GM19372 (cell line): ENCODE measurements around the gene ART4.

Experiments used
- ATAC-seq: cut with Tn5 transposase; IDR thresholded peaks from one replicate; pipeline ENCODE4 v1.9.1; 2021; ENCODE audit warnings: mild to moderate bottlenecking, low read depth, moderate library complexity; ENCODE audit not compliant: unreplicated experiment

ART4 gene

DNA sequence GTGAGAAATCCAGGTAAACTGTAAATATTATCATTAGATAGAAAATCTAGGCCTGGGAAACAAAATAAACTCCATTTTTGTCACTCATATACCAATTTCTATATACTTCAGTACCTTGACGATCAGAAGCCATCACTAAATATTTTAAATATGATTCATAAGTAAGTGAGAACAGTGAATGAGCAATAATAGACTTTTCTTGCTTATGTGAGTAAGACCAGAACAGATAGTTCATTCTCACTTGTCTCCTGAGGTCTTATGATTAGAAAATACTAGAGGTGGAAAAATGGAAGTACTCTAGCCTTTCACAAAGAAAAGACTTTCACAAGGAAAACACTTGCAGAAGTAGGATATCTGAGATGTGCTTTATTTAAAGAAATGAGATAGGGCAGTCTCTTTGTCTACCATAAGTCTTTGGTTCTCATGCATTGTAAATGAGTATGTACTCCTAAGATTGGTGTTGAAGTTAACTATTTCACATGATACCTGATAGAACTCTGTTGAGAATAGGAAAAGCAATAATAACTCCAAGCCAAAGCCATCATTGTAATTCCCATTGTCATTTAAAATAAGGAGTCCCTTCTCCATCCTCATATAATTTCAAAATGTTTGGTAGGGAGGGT, 19.2 kb downstream of the ART4 start:
- ATAC-seq: no peak

DNA sequence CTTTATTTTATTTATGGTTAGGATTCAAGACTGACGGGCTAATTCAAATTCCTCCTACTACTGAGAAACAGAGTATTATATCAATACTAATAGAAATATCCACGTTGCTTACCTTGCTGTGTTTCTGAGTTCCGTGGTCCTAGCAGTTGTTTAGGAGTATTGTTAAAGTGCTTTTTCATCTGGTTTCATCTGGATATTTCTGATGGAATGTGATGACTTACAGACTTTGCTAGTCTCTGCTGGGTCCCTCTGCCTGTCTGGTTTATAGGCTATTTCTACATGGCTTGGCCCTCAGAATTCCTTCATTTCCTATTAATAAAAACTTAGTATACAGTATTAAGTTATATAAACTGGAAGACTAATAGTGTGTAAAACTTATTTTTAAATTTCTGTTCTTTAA, 29.3 kb downstream of the ART4 start, which contains the start of gene SMCO3:
TSS of gene SMCO3 (minus strand) at position 169 of the 400 bp plus-strand sequence. CDS start 7,502 bp downstream, outside the sequence.
- ATAC-seq: no peak

DNA sequence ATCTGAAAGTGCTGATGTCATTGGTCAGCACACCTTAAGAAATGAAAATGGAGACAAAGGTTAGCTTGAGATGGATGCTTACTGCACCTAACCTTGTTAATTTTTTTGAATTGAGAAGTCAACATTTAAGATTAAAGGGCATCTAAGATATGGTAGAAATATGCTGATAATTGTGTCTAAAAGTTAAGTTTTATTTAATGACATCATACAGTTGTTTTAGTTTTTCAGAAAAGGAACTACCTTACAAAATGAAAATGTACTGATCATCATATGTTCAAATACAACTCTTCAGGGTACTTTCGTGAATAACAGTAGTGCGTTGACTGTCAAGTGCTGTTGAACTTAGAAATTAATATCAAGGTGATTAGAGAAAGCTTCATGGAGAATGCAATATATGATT, 31.8 kb downstream of the ART4 start:
- ATAC-seq: no peak

DNA sequence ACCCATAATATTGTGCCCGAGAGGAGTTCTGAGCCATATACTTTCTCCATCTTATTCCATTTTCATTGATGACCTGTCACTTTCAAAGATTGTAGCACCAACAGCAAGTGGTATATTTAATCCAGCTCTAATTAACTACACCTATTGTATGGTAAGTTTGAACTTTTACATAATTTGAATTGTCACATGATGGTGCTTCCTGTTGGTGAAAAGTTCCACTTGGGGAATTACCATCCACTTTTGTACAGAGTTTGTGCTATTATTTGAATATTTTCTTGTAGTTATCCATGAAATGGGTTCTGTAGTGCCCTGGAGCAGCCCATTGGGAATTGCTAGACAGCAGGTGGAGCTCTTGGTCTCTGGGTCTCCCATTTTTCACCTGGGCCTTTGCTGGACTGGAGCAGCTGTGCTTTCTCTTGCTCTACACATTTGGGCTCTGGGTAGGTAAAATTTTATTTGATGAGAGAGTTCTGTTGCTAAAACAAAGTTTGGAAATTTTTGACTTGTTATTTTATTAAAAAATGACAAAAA, 32.3 kb downstream of the ART4 start:
- ATAC-seq: no peak

DNA sequence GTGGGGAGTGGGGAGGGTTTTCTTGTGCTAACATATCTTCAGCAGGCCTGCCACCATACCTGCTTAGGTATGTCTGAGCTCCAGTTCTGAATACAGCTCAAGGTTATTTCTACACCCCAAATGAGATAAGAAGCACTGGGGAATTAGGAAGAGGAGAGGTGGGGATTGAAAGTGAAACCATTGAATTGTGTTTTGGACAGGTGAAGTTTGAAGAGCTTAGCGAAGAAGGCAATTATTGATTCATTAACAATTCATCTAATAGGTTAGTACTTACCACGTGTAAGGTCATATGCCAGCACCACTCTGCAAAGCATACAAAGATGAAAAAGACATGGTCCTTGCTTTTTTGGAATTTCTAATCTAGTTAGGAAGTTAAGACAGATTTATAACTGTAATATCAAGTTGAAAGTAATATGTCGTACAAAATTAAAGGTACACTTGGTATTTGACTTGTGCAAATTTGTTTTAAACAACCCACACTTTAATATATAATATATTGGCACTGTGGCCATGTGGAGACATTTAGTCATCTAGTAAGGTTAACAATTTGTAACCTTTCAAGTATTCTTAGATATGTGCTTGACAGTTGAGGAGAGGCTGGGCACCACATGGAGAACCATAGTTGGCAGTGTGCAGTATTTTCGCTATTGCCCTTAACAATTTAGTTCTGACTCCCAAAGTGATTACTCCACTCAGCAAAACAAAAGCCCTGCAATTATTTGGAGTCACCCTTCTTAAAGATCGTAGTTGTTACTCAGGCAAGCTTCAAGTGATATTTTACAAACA, 33.0 kb downstream of the ART4 start:
- no peak for ATAC-seq

DNA sequence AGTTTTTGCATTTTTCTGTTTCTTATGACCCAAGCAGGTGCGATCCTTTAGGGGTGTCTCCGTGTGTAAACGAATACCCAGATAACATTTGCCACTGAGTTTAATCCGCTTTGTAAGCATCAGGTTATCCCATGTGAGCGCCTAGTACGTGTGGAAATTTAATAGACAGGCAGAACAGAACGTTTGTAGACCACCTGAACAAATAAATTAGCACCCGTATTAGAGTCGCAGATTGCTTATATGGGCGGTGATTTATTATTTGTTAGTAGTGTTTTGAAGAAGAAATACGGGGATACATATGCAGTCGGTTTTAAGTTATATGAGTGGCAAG, 39.5 kb downstream of the ART4 start:
- peak; percentile 16 for ATAC-seq

DNA sequence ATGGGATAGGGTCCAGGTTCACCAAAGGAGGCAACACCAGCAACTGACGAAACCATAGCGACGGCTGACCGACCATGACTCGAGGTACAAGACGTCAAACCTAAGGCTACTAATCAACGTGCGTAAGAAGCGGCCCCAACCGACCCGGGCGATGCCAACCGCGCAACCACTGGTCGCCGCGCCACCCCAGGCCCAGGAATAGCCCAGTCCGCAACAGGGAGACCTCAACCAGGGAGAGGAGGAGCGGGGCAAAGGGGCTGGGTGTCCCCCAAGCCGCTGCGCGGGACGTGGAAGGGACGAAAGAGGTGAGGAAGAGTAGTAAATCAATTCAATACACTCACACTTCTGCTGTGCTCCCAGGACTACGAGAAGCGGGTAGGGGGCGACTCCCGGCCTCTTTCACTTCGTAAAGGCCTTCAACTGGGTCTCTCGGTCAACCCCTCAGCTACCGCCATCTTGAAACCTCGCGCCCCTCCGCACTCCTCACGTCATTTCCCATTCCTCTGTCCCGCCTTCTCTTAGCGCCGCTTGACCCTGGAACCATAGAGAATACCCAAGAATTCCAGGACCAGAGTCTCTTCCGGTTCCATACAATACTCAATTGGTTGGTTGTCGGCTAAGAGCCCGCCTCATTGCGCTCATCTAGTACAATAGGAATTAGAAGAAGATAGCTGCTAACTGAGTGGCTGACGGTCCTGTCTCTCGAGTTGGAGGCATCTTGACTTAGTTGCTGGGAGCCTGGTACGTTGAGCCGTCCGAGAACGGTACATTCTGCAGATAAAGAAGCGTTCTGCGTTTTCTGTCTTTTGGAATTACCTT, 40.1 kb downstream of the ART4 start, which contains the start of the genes C12orf60 and WBP11:
TSS of gene C12orf60 (plus strand) at position 660 of the 819 bp plus-strand sequence. CDS start 19,266 bp downstream, outside the sequence.
TSS of gene WBP11 (minus strand) at position 468 of the 819 bp plus-strand sequence. CDS start 2,095 bp downstream, outside the sequence.
- ATAC-seq: peak; percentile 99

DNA sequence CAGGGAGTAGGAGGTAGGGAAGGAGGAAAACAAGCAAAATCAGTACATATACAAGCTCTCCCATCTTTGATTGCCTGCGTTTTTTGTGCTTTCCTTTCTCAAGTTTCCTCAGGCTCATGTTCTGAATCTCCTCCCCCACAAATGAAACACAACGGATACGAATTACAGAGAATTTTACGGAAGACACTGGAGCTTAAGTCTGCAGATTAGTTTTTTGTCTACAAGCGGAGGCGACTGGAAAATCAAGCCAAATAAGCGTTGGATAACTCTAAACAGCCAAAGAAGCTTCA, 40.7 kb downstream of the ART4 start:
- ATAC-seq: no peak

DNA sequence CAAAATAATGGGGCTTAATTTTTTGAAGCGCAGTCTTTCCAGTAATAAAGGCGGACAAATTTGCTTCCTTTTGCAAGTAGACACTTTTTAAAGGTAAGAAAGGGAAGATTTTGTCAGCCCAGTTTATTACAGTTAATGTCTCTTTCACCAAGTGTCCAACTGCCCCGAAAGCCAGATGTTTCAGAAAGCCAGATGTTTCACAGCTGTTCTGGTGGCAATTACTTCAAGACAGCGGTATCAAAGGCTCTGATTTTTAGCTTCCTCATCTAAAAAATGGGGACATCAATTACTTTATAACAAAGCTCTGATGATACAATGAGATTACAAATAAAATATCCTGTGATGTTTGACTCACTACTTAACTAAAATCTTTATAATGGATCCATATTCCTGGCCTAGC, 41.1 kb downstream of the ART4 start:
- no peak for ATAC-seq

DNA sequence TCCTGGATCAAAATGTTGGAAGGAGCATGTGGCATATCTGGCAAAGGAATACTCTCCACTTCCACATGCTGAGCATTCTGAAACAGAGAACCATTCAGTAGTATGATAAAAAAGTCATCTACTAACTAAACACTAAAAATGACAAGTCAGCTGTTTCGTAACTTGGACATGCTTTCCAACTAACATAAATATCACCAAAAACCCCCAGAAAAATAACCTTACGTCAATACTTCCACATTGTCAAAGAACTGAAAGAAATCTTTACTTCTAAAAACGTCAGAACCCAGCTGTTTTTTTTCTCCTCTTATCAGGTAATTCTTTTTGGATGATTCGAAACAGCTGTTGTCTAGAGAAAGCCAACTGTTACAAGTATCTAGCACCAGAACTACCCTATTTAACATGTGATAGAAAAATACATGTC, 48.3 kb downstream of the ART4 start:
- ATAC-seq: no peak

DNA sequence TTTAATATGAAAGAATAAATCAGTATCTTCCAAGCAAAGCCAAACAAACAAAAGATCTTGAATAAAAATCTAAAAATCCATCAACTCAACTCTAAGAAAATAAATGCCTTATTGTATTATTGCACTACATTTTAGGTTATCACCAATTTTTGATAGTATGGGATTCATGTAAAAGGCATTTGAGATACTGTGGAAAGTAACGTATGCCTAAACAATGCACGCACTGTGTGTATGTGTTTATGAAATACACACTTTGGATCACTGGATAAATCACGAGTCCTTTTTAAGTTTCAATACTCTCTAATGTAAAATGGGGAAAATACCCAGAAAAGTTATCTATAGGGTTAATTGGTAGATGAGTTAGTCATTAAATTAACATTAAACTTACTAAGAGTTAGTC, 57.8 kb downstream of the ART4 start:
- no peak for ATAC-seq

DNA sequence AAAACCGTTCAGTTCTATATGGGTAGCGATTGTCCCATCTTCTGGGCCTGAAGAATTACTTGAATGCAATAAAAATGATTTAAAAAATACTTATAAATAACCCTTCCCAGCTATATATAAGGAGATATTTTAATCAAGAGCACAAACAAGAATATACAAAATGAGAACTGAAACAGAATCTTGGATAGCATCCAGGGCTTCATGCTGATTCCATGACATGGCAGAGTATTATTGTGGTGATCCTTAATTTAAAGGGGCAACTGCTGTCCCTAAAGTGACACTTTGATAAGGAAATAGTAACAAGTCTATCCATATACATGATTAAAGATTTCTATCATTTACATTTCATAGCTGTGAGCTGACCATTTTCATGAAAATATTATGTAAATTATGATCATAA, 58.9 kb downstream of the ART4 start:
- no peak for ATAC-seq

DNA sequence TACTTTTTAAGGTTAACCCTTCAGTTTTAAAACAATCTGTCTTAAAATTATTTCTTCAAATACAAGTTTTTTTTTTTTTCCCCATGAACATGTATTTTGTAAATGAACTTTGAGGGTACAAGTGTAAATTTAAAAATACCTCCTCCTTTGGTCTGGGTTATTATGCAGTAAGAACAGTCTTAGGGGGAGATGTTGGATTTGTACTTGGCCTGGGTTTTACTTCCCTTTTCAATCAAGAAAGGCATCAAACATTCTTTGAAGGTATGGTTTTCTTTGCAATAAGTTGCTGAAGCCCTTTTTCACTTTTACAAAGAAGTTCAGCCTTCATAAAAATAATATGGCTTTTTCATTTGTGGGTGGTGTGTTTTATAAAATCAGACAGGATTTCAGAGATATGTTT, 60.6 kb downstream of the ART4 start:
- no peak for ATAC-seq

DNA sequence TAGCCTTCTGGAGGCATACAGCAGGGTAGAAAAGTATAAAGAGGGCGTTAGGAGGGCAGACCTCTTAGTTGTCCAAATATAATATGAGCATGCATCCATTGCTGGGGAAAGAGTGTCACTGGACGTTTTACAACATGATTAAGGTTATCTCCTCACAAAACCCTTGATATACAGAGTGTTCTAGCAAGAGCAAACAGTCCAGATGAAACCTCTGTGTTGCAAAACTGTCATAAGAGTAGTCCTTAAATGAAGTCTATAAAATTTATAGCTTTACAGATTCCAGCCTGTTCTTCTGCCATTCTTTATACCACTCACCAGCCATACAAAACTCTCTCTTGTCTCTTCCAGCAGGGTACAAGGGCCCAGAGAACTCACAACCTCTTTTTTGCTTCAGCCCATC, 61.8 kb downstream of the ART4 start:
- no peak for ATAC-seq

DNA sequence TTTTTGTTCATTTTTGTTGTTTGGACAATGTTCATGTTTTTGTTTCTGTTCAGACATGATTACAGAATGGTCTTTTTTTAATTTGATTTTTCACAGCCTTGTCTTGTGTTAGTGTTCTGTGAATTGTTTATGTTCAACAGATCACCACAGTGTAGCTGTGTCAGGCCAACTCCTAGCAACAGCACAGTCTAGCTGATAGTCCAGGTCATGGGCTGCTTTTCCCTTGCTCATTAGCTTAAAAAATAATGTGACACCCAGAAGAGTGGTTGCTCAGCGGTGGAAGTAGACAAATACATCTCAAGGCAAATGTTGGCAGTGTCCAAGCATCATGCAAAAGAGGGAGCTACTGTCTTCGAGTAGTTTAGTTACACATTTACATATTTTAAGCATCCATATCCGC, 62.5 kb downstream of the ART4 start:
- ATAC-seq: no peak

DNA sequence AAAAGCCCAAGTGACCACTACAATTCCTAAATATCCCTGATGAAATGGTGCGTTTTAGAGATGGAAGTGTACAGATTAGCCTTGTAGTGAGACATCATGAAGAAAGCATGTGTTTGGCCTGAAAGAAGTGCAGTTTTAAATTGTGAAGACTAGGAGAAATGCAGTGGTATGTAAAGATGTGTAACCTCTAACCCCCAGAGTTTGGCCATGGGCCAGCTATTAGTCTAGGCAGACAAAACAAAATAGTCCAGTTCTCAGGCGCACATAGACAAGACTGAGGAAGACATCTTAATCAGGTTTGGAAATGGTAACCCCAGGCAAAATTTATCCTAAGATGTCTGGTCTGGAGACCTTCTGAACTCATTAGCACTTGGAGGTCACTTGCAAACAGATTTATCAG, 63.5 kb downstream of the ART4 start:
- no peak for ATAC-seq

DNA sequence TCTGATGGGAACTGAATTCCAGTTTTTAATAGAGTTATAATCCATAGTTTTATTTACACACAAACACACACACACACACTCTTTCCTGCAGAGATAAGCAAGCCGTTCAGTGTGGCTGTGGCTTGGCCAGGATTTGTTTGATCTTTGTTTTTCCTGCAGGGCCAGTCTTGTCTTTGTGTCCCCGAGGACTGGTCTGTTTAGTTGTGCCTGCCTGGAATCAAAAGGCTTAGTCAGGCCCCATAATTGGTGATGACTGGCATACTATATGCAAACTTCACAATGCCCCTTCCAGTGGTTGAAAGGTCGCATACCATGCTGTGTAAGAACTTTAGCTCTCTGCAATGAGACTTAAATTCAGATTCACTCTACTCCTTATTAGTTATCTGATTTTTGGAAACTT, 66.1 kb downstream of the ART4 start:
- no peak for ATAC-seq

DNA sequence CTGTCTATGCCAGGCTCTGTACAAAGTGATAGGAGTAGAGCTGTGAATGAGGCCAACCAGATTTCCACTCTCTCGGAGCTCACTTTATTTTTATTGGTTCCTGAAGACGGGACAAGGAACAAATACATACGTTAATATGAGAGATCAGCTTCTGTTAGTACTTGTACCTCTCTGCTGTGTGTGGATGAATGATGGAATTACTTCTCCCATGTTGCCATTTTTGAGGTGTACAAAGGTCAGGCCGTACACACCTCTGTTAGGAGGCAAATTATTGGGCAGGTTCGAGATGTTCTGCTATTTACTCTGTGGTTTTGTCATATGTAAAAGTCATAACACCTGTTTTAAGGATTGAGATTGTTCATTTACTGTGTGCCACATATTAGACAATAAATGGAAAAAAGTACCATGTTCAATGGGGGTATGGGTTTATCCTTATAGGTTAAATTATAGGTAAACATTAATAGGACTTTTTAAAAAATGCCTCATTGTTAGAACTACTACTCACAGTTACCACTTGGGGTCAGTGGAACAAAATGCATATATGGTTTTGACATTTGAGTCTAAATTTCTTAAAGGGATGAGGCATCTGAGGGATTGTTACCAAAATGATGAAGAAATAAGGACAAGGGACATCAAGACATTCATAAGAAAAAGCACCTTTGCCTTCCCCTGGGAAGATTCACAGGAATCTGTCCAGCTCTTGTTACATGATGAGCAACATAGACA, 66.9 kb downstream of the ART4 start:
- ATAC-seq: no peak

DNA sequence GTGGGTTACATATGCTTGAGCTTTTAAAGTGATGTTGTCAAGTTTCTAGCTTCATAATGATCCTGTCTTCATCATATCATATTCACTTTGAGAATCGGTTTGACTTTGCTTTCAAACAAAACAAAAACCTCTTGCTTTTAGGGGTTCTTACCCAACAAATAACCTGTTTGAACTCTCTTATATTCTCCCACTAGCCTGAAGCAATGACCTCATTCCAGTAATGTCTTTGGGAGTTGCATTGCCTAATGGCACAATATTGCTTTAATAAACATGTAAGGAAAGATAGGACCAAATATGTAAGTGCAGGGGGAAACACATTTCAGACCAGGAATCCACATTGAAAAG, 67.7 kb downstream of the ART4 start:
- no peak for ATAC-seq
